WTC11 (cell line): Measurements from ENCODE around the gene C4orf50.

Experiments
- NR2C2 ChIP-seq: sonication (generic); formaldehyde crosslinking; IDR thresholded peaks from 2 replicates; pipeline ENCODE4 v1.8.0; 2022; ENCODE audit warnings: mild to moderate bottlenecking, missing genetic modification reagents
- PRRX2 ChIP-seq: fragments of 250-450 bp; sonication (Bioruptor Pico); IDR thresholded peaks from 2 replicates; pipeline ENCODE4 v1.8.0; 2021; ENCODE audit warnings: mild to moderate bottlenecking
- TEAD4 ChIP-seq: sonication (generic); formaldehyde crosslinking; IDR thresholded peaks from 2 replicates; pipeline ENCODE4 v1.8.0; 2022; ENCODE audit warnings: mild to moderate bottlenecking, missing genetic modification reagents
- TF ChIP-seq, protein P1 (sequence below): sonication (generic); formaldehyde crosslinking; IDR thresholded peaks from 2 replicates; pipeline ENCODE4 v1.8.1; 2022; ENCODE audit warnings: low read depth, mild to moderate bottlenecking, moderate library complexity, missing genetic modification reagents, borderline replicate concordance
- TF ChIP-seq, protein P2 (sequence below): fragments of 200-600 bp; IDR thresholded peaks from 2 replicates; pipeline ENCODE4 v1.8.0; 2022; ENCODE audit warnings: antibody characterized with exemption
- TF ChIP-seq, protein P3 (sequence below): sonication (generic); formaldehyde crosslinking; IDR thresholded peaks from 2 replicates; pipeline ENCODE4 v1.8.1; 2022; ENCODE audit warnings: mild to moderate bottlenecking, moderate library complexity, missing genetic modification reagents
- TF ChIP-seq, protein P4 (sequence below): sonication (generic); formaldehyde crosslinking; IDR thresholded peaks from 2 replicates; pipeline ENCODE4 v1.8.0; 2022; ENCODE audit warnings: mild to moderate bottlenecking, missing genetic modification reagents

DNA sequence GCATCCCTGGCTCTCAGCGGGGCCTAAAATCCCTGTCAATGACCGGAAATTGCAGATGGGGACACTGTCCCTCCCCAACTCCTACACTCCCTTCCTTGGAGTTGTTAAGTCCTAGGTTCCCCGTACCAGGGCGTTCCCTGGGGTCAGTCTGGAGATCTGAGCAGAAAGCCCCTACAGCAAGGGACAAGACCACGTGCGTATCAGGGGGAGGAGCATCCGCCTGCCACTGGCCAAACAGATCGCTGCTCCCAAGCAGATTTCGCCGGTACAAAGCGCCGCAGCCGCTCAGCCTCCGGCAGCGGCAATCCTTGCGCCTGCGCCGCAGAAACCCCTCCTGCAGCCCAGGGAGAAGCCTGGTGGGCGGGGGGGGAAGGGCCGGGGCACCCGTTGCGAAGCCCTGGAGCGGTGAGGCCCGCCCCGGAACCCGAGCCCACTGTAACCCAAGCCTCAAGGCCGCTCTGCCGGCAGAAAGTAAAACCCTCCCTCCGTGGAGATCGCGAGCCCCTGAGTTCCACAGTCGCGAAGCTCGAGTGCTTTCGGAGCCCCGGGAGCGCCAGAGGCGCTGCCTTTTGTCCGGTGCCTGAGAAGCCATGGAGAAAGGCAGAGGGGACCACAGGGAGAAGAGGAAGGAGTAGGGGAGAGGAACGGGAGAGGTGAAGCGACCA, 128.0 kb downstream of the C4orf50 start:
- TF ChIP-seq, protein P1, sequence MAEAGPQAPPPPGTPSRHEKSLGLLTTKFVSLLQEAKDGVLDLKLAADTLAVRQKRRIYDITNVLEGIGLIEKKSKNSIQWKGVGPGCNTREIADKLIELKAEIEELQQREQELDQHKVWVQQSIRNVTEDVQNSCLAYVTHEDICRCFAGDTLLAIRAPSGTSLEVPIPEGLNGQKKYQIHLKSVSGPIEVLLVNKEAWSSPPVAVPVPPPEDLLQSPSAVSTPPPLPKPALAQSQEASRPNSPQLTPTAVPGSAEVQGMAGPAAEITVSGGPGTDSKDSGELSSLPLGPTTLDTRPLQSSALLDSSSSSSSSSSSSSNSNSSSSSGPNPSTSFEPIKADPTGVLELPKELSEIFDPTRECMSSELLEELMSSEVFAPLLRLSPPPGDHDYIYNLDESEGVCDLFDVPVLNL (CRISPR knock-in tag) = no peak
- TF ChIP-seq, protein P2, sequence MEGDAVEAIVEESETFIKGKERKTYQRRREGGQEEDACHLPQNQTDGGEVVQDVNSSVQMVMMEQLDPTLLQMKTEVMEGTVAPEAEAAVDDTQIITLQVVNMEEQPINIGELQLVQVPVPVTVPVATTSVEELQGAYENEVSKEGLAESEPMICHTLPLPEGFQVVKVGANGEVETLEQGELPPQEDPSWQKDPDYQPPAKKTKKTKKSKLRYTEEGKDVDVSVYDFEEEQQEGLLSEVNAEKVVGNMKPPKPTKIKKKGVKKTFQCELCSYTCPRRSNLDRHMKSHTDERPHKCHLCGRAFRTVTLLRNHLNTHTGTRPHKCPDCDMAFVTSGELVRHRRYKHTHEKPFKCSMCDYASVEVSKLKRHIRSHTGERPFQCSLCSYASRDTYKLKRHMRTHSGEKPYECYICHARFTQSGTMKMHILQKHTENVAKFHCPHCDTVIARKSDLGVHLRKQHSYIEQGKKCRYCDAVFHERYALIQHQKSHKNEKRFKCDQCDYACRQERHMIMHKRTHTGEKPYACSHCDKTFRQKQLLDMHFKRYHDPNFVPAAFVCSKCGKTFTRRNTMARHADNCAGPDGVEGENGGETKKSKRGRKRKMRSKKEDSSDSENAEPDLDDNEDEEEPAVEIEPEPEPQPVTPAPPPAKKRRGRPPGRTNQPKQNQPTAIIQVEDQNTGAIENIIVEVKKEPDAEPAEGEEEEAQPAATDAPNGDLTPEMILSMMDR = no peak
- TF ChIP-seq, protein P3, sequence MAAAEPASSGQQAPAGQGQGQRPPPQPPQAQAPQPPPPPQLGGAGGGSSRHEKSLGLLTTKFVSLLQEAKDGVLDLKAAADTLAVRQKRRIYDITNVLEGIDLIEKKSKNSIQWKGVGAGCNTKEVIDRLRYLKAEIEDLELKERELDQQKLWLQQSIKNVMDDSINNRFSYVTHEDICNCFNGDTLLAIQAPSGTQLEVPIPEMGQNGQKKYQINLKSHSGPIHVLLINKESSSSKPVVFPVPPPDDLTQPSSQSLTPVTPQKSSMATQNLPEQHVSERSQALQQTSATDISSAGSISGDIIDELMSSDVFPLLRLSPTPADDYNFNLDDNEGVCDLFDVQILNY = no peak
- TF ChIP-seq, protein P4, sequence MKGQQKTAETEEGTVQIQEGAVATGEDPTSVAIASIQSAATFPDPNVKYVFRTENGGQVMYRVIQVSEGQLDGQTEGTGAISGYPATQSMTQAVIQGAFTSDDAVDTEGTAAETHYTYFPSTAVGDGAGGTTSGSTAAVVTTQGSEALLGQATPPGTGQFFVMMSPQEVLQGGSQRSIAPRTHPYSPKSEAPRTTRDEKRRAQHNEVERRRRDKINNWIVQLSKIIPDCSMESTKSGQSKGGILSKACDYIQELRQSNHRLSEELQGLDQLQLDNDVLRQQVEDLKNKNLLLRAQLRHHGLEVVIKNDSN = peak; percentile 87
- TF ChIP-seq PRRX2 (CRISPR knock-in tag) (no peak), NR2C2 (CRISPR knock-in tag) (no peak), TEAD4 (CRISPR knock-in tag) (no peak)
